HEK293 (cell line): Measurements from ENCODE around the gene AMER1.

ENCODE experiments used
- CTCF ChIP-seq: fragments of 450-650 bp; formaldehyde crosslinking; IDR thresholded peaks from 2 replicates; pipeline ENCODE4 v1.5.1; 2016; ENCODE audit warnings: missing biosample characterization, missing genetic modification characterization
- HOXC10 ChIP-seq: sonication (generic); formaldehyde crosslinking; IDR thresholded peaks from 2 replicates; pipeline ENCODE4 v1.8.1; 2023; ENCODE audit warnings: mild to moderate bottlenecking, missing genetic modification reagents
- IKZF3 ChIP-seq: fragments of 450-650 bp; IDR thresholded peaks from 2 replicates; pipeline ENCODE4 v1.5.0; 2018; ENCODE audit warnings: missing biosample characterization, mild to moderate bottlenecking, missing genetic modification characterization, moderate library complexity
- INSM2 ChIP-seq: fragments of 450-650 bp; formaldehyde crosslinking; IDR thresholded peaks from 2 replicates; pipeline ENCODE4 v1.5.1; 2016; ENCODE audit warnings: missing biosample characterization, missing genetic modification characterization
- KLF1 ChIP-seq: fragments of 450-650 bp; formaldehyde crosslinking; IDR thresholded peaks from 2 replicates; pipeline ENCODE4 v1.5.1; 2016; ENCODE audit warnings: missing biosample characterization, missing genetic modification characterization
- MEIS1 ChIP-seq: sonication (generic); formaldehyde crosslinking; IDR thresholded peaks from 2 replicates; pipeline ENCODE4 v1.8.1; 2022; ENCODE audit warnings: missing genetic modification reagents, mild to moderate bottlenecking, borderline replicate concordance
- PRDM6 ChIP-seq: fragments of 450-650 bp; formaldehyde crosslinking; IDR thresholded peaks from 2 replicates; pipeline ENCODE4 v1.5.1; 2017; ENCODE audit warnings: missing biosample characterization, missing genetic modification characterization
- ZBTB20 ChIP-seq: fragments of 450-650 bp; formaldehyde crosslinking; IDR thresholded peaks from 2 replicates; pipeline ENCODE4 v1.5.1; 2016; ENCODE audit warnings: missing biosample characterization, missing genetic modification characterization
- ZEB2 ChIP-seq: fragments of 450-650 bp; formaldehyde crosslinking; IDR thresholded peaks from 2 replicates; pipeline ENCODE4 v1.5.1; 2016; ENCODE audit warnings: missing biosample characterization, missing genetic modification characterization
- ZNF132 ChIP-seq: fragments of 450-650 bp; formaldehyde crosslinking; IDR thresholded peaks from 2 replicates; pipeline ENCODE4 v1.5.1; 2017; ENCODE audit warnings: missing biosample characterization, missing genetic modification characterization, borderline replicate concordance
- ZNF169 ChIP-seq: fragments of 450-650 bp; formaldehyde crosslinking; IDR thresholded peaks from 2 replicates; pipeline ENCODE4 v1.5.1; 2016; ENCODE audit warnings: missing biosample characterization, missing genetic modification characterization
- ZNF175 ChIP-seq: fragments of 450-650 bp; formaldehyde crosslinking; IDR thresholded peaks from 2 replicates; pipeline ENCODE4 v1.5.1; 2016; ENCODE audit warnings: missing biosample characterization, missing genetic modification characterization
- ZNF280D ChIP-seq: fragments of 450-650 bp; formaldehyde crosslinking; IDR thresholded peaks from 2 replicates; pipeline ENCODE4 v1.5.1; 2016; ENCODE audit warnings: missing biosample characterization, missing genetic modification characterization
- ZNF404 ChIP-seq: fragments of 450-650 bp; formaldehyde crosslinking; IDR thresholded peaks from 2 replicates; pipeline ENCODE4 v1.5.1; 2017; ENCODE audit warnings: missing biosample characterization, missing genetic modification characterization
- ZNF433 ChIP-seq: fragments of 450-650 bp; formaldehyde crosslinking; IDR thresholded peaks from 2 replicates; pipeline ENCODE4 v1.5.1; 2016; ENCODE audit warnings: missing biosample characterization, missing genetic modification characterization, low read depth
- ZNF501 ChIP-seq: fragments of 450-650 bp; formaldehyde crosslinking; IDR thresholded peaks from 2 replicates; pipeline ENCODE4 v1.5.1; 2016; ENCODE audit warnings: missing biosample characterization, missing genetic modification characterization
- ZNF549 ChIP-seq: fragments of 450-650 bp; IDR thresholded peaks from 2 replicates; pipeline ENCODE4 v1.5.1; 2018; ENCODE audit warnings: missing biosample characterization, missing genetic modification characterization, mild to moderate bottlenecking, inconsistent platforms, moderate library complexity
- ZNF596 ChIP-seq: fragments of 450-650 bp; IDR thresholded peaks from 2 replicates; pipeline ENCODE4 v1.5.0; 2018; ENCODE audit warnings: missing biosample characterization, mild to moderate bottlenecking, missing genetic modification characterization, moderate library complexity
- ZNF624 ChIP-seq: fragments of 450-650 bp; formaldehyde crosslinking; IDR thresholded peaks from 2 replicates; pipeline ENCODE4 v1.5.1; 2017; ENCODE audit warnings: missing biosample characterization, missing genetic modification characterization
- ZNF639 ChIP-seq: fragments of 450-650 bp; formaldehyde crosslinking; IDR thresholded peaks from 2 replicates; pipeline ENCODE4 v1.5.1; 2016; ENCODE audit warnings: missing biosample characterization, missing genetic modification characterization
- ZNF776 ChIP-seq: fragments of 450-650 bp; formaldehyde crosslinking; IDR thresholded peaks from 2 replicates; pipeline ENCODE4 v1.5.0; 2017; ENCODE audit warnings: missing biosample characterization, missing genetic modification characterization, borderline replicate concordance
- ZNF777 ChIP-seq: fragments of 450-650 bp; formaldehyde crosslinking; IDR thresholded peaks from 2 replicates; pipeline ENCODE4 v1.5.1; 2017; ENCODE audit warnings: missing biosample characterization, missing genetic modification characterization, borderline replicate concordance
- ZNF830 ChIP-seq: fragments of 450-650 bp; IDR thresholded peaks from 2 replicates; pipeline ENCODE4 v1.5.0; 2018; ENCODE audit warnings: missing biosample characterization, missing genetic modification characterization, low read depth, mild to moderate bottlenecking, moderate library complexity
- TF ChIP-seq, protein P1 (sequence below): fragments of 450-650 bp; IDR thresholded peaks from 2 replicates; pipeline ENCODE4 v1.5.1; 2018; ENCODE audit warnings: missing biosample characterization, missing genetic modification characterization
- TF ChIP-seq, protein P2 (sequence below): fragments of 450-650 bp; formaldehyde crosslinking; conservative IDR thresholded peaks from 2 replicates; pipeline ENCODE4 v1.5.1; 2016; ENCODE audit warnings: low read depth, missing biosample characterization, missing genetic modification characterization

Gene AMER1

DNA sequence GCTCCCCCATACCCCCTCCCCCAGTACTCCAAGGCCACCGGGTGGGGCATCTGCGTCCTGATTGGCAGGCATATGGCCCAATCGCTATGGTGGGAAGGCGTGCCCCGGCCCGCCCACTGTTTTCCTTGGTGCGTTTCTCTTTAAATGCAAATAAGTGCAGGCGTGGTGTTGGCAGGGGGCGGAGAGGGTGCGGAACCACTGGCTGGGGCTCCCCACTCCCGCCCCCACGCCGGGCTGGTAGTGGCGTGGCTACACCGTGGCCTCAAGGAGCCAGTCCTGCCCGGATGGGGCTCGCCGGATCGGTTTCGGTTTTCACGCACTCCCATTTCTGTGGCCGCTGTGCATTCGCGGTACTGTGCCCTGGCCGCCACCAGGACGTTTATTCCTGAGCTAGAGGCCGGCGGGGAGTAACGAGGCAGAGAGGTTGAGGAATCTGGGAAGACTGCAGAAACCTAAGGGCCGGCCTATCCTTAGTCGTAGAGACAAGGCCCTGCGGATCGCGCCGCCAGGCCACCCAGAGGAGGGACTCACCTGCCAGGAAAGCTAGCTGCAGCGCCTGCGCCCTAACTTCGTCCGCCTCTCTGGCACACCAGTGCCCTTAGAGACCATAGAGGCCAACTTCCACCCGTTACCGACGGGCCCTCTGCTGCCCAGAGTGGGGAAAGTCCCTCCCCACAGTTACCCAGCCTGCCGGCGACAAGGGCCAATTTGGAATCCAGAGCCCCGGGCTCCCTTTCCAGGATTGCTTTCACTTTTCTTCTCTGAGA lies 410 bp upstream of the AMER1 start (continued):
- TF ChIP-seq ZNF175 (tag by site-specific recombination), result no peak
- TF ChIP-seq ZNF624 (tag by site-specific recombination), result no peak
- no peak for TF ChIP-seq ZNF639 (tag by site-specific recombination)
- no peak for TF ChIP-seq ZNF501
- no peak for TF ChIP-seq INSM2 (tag by site-specific recombination)
- no peak for TF ChIP-seq HOXC10 (CRISPR knock-in tag)
- TF ChIP-seq, protein P1, sequence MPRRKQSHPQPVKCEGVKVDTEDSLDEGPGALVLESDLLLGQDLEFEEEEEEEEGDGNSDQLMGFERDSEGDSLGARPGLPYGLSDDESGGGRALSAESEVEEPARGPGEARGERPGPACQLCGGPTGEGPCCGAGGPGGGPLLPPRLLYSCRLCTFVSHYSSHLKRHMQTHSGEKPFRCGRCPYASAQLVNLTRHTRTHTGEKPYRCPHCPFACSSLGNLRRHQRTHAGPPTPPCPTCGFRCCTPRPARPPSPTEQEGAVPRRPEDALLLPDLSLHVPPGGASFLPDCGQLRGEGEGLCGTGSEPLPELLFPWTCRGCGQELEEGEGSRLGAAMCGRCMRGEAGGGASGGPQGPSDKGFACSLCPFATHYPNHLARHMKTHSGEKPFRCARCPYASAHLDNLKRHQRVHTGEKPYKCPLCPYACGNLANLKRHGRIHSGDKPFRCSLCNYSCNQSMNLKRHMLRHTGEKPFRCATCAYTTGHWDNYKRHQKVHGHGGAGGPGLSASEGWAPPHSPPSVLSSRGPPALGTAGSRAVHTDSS, result no peak
- no peak for TF ChIP-seq ZNF169 (tag by site-specific recombination)
- no peak for TF ChIP-seq ZNF596 (tag by site-specific recombination)
- no peak for TF ChIP-seq ZNF549 (tag by site-specific recombination)
- peak; percentile 97 for TF ChIP-seq ZBTB20 (tag by site-specific recombination)
- TF ChIP-seq ZNF776 (tag by site-specific recombination), result no peak
- TF ChIP-seq ZNF280D (tag by site-specific recombination), result no peak
- no peak for TF ChIP-seq MEIS1 (CRISPR knock-in tag)
- no peak for TF ChIP-seq ZNF132
- no peak for TF ChIP-seq ZNF404 (tag by site-specific recombination)
- no peak for TF ChIP-seq IKZF3 (tag by site-specific recombination)
- no peak for TF ChIP-seq CTCF (tag by site-specific recombination)
- TF ChIP-seq ZNF777, result no peak
- 0 out of 2 replicates have a peak, but pooled peaks have one; percentile 37 for TF ChIP-seq ZEB2
- no peak for TF ChIP-seq ZNF830
- TF ChIP-seq KLF1 (tag by site-specific recombination), result no peak
- TF ChIP-seq, protein P2, sequence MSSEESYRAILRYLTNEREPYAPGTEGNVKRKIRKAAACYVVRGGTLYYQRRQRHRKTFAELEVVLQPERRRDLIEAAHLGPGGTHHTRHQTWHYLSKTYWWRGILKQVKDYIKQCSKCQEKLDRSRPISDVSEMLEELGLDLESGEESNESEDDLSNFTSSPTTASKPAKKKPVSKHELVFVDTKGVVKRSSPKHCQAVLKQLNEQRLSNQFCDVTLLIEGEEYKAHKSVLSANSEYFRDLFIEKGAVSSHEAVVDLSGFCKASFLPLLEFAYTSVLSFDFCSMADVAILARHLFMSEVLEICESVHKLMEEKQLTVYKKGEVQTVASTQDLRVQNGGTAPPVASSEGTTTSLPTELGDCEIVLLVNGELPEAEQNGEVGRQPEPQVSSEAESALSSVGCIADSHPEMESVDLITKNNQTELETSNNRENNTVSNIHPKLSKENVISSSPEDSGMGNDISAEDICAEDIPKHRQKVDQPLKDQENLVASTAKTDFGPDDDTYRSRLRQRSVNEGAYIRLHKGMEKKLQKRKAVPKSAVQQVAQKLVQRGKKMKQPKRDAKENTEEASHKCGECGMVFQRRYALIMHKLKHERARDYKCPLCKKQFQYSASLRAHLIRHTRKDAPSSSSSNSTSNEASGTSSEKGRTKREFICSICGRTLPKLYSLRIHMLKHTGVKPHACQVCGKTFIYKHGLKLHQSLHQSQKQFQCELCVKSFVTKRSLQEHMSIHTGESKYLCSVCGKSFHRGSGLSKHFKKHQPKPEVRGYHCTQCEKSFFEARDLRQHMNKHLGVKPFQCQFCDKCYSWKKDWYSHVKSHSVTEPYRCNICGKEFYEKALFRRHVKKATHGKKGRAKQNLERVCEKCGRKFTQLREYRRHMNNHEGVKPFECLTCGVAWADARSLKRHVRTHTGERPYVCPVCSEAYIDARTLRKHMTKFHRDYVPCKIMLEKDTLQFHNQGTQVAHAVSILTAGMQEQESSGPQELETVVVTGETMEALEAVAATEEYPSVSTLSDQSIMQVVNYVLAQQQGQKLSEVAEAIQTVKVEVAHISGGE (tag by site-specific recombination), result no peak
- TF ChIP-seq PRDM6 (tag by site-specific recombination), result no peak
- TF ChIP-seq ZNF433 (tag by site-specific recombination), result no peak
